Myocyte (in vitro differentiated cells): Measurements from ENCODE around the gene NKTR. TPM values are rescaled to one million over a fixed set of nuclear protein-coding genes. Genes with fewer than 3 reads are reported as not detected.
"Not testable (repeated sequence)": the region's sequence is repeated elsewhere in the genome, so short reads cannot be mapped to it uniquely, and the experiment has no call there.

Source experiments
- DNase-seq: peaks from one replicate; pipeline ENCODE4 v3.0.0-alpha.2; 2012; ENCODE audit warnings: low read depth
- polyA plus RNA-seq: library from polyadenylated mRNA; unstranded; fragments of >200 nt; gene quantifications from one replicate; pipeline ENCODE4 v1.2.1, GENCODE V29; 2012; ENCODE audit warnings: missing spikeins
- total RNA-seq: library from RNA; depleted of rRNA; stranded (reverse); fragments of >200 nt; gene quantifications from 2 replicates; pipeline ENCODE4 v1.2.3, GENCODE V29; 2014

NKTR gene
- total RNA-seq = 32.4 and 40.3 TPM in 2 replicates
- 15.2 TPM for polyA plus RNA-seq

GRCh38 chr3:42600111-42600957 lies at the start of gene NKTR:
Gene NKTR, plus strand, starts transcription at chr3:42600686. Its CDS starts 321 bp downstream, at chr3:42601007.
- peak; percentile 99 for DNase-seq

- DNase-seq = no peak
Measured at GRCh38 chr3:42552830-42553229, 47.7 kb upstream of the NKTR start.

- no peak for DNase-seq
Measured at GRCh38 chr3:42556089-42556632, 44.3 kb upstream of the NKTR start.

- DNase-seq = not testable (repeated sequence)
Measured at GRCh38 chr3:42556817-42557216, 43.7 kb upstream of the NKTR start.

GRCh38 chr3:42557854-42558253 lies 42.6 kb upstream of the NKTR start:
- DNase-seq = no peak

- peak; percentile 7 for DNase-seq
Measured at GRCh38 chr3:42562047-42562907, 38.2 kb upstream of the NKTR start.

GRCh38 chr3:42569593-42570142 lies 30.8 kb upstream of the NKTR start:
- no peak for DNase-seq

GRCh38 chr3:42572278-42572677 lies 28.2 kb upstream of the NKTR start:
- DNase-seq = peak; percentile 24

GRCh38 chr3:42575137-42575741 lies 25.2 kb upstream of the NKTR start:
- DNase-seq = no peak

GRCh38 chr3:42578054-42578453 lies 22.4 kb upstream of the NKTR start:
- no peak for DNase-seq

GRCh38 chr3:42579346-42579745 lies 21.1 kb upstream of the NKTR start:
- not testable (repeated sequence) for DNase-seq

- no peak for DNase-seq
Measured at GRCh38 chr3:42581400-42581708, 19.1 kb upstream of the NKTR start.

- peak; percentile 96 for DNase-seq
Measured at GRCh38 chr3:42581709-42582473, 18.6 kb upstream of the NKTR start, which contains the start of gene SEC22C. Gene SEC22C, minus strand, starts transcription at chr3:42581967. Its CDS starts 12,921 bp downstream, at chr3:42569046.

- no peak for DNase-seq
Measured at GRCh38 chr3:42582474-42583070, 17.9 kb upstream of the NKTR start.

GRCh38 chr3:42588625-42589024 lies 11.9 kb upstream of the NKTR start:
- DNase-seq = no peak

GRCh38 chr3:42589382-42590109 lies 10.9 kb upstream of the NKTR start:
- DNase-seq = no peak

GRCh38 chr3:42590989-42591756 lies 9.3 kb upstream of the NKTR start:
- DNase-seq = no peak

- no peak for DNase-seq
Measured at GRCh38 chr3:42591811-42592210, 8.7 kb upstream of the NKTR start.
